ENCODE measurements around the gene TMEM253. TPM values are rescaled to one million over a fixed set of nuclear protein-coding genes. Genes with fewer than 3 reads are reported as not detected.

TMEM253 gene
- total and polyA plus RNA-seq, 4 donors = 0.14 to 0.25 (median 0.19) TPM; not detected in 1

DNA sequence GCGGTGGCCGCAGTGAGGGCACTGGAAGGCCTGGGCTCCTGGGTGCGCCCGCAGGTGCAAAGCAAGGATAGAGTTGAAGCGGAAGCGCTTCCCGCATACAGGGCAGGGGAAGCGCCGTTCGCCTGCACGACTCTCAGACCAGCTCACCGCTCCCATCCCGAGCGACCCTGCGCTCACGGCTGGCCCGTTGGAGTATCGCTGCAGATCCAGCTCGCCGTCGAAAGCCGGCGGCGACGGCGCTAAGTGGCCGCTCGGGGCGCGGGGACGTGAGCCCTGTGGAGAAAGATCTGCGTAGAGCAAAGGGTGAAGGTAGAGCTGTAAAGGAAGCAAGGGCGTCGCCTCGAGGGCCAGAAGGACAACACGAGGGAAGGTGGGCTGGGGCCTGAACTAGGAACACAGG is 7.8 kb upstream of the TMEM253 start (continued):
- TF ChIP-seq, protein P1, sequence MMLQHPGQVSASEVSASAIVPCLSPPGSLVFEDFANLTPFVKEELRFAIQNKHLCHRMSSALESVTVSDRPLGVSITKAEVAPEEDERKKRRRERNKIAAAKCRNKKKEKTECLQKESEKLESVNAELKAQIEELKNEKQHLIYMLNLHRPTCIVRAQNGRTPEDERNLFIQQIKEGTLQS (IDR thresholded peaks at IDR 0.05) = no peak

DNA sequence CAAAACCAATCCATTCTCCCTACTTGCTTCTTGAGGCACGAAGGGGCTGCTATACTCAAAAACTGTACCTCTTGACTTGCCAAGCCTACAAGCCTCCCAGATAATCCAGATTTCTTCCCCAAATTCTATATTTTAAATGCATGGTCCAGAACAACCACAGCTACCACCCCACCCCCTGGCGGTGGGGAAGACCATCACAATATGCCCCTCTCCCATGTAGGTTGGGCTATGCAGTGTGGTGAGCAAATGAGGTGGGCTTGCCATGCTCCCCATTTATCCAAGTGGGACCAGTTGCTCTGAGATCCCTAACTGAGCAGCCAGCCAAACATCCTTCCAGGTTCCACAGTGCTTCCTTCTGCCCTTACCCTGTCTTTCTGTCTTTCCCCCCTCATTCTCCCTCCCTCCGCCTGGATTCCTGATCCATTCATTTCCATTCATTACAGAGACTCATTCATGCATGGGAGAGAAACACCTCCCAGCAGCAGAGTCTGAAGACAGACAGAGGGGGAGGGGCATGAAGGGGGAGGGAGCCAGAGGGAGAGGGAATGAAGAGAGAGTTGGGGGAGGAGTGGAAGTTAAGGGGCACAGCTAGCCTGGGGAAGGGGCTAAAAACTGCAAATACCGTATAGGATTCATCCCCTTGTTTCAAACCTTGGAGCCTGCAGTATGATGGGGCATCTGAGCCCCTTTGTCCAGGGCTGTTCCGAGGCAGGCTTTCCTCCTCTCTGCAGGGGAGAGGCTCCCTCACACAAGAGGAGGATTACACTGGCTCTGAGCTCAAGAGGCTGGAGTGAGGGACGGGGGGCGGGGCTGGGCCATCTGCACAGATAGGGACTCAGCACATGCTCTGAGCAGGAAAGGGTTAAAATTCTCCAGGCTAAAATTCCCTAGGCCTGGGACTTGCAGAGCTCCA is 6.8 kb upstream of the TMEM253 start:
- Histone ChIP-seq H3K27me3 (ENCODE audit: control insufficient read depth in 4 of 4, insufficient read depth in 4 of 4, low read length in 3 of 4) (no peaks in the 10 kb centered on the region), H3K9me3 (ENCODE audit: control insufficient read depth in 4 of 4, low read length in 3 of 4) (no peaks in the 10 kb centered on the region), H3K9ac (ENCODE audit: low read depth in 1 of 2, low read length in 2 of 2) (no peak overlapping the region), H3K4me1 (ENCODE audit: control insufficient read depth in 4 of 4, insufficient read depth in 4 of 4, low read length in 3 of 4) (peaks cover 0 to 12% (median 4%) of the 10 kb centered on the region in 4 donors), H3K27ac (ENCODE audit: low read depth in 1 of 2, low read length in 2 of 2) (no peak overlapping the region), H3K36me3 (ENCODE audit: control insufficient read depth in 4 of 4, insufficient read depth in 3 of 4, low read depth in 1 of 4, low read length in 3 of 4) (peaks cover 5 to 12% (median 9%) of the 10 kb centered on the region in 4 donors), H3K4me3 (ENCODE audit: low read depth in 1 of 3, low read length in 3 of 3) (no peak overlapping the region)
- WGBS = 79% methylated on average over 7 of the region's 7 CpGs
- no peak for TF ChIP-seq SP1 (IDR thresholded peaks at IDR 0.05)
- no peak for TF ChIP-seq NR2F2 (IDR thresholded peaks at IDR 0.05)
- no peak for TF ChIP-seq RAD21 (IDR thresholded peaks at IDR 0.05)
- no peak for TF ChIP-seq HNF4G (IDR thresholded peaks at IDR 0.05)
- TF ChIP-seq JUND (IDR thresholded peaks at IDR 0.05) = no peak
- TF ChIP-seq, protein P2, sequence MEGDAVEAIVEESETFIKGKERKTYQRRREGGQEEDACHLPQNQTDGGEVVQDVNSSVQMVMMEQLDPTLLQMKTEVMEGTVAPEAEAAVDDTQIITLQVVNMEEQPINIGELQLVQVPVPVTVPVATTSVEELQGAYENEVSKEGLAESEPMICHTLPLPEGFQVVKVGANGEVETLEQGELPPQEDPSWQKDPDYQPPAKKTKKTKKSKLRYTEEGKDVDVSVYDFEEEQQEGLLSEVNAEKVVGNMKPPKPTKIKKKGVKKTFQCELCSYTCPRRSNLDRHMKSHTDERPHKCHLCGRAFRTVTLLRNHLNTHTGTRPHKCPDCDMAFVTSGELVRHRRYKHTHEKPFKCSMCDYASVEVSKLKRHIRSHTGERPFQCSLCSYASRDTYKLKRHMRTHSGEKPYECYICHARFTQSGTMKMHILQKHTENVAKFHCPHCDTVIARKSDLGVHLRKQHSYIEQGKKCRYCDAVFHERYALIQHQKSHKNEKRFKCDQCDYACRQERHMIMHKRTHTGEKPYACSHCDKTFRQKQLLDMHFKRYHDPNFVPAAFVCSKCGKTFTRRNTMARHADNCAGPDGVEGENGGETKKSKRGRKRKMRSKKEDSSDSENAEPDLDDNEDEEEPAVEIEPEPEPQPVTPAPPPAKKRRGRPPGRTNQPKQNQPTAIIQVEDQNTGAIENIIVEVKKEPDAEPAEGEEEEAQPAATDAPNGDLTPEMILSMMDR (IDR thresholded peaks at IDR 0.05; ENCODE audit: low read depth, low read length, missing input control) = no peak
- TF ChIP-seq FOXA1 (IDR thresholded peaks at IDR 0.05) = no peak
- no peak for TF ChIP-seq GABPA (IDR thresholded peaks at IDR 0.05 in 1 of 2, conservative IDR thresholded peaks at IDR 0.05 in 1 of 2)
- TF ChIP-seq, protein P3, sequence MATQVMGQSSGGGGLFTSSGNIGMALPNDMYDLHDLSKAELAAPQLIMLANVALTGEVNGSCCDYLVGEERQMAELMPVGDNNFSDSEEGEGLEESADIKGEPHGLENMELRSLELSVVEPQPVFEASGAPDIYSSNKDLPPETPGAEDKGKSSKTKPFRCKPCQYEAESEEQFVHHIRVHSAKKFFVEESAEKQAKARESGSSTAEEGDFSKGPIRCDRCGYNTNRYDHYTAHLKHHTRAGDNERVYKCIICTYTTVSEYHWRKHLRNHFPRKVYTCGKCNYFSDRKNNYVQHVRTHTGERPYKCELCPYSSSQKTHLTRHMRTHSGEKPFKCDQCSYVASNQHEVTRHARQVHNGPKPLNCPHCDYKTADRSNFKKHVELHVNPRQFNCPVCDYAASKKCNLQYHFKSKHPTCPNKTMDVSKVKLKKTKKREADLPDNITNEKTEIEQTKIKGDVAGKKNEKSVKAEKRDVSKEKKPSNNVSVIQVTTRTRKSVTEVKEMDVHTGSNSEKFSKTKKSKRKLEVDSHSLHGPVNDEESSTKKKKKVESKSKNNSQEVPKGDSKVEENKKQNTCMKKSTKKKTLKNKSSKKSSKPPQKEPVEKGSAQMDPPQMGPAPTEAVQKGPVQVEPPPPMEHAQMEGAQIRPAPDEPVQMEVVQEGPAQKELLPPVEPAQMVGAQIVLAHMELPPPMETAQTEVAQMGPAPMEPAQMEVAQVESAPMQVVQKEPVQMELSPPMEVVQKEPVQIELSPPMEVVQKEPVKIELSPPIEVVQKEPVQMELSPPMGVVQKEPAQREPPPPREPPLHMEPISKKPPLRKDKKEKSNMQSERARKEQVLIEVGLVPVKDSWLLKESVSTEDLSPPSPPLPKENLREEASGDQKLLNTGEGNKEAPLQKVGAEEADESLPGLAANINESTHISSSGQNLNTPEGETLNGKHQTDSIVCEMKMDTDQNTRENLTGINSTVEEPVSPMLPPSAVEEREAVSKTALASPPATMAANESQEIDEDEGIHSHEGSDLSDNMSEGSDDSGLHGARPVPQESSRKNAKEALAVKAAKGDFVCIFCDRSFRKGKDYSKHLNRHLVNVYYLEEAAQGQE (IDR thresholded peaks at IDR 0.05) = no peak
- TF ChIP-seq HNF4A (conservative IDR thresholded peaks at IDR 0.05) = no peak
- TF ChIP-seq TAF1 (conservative IDR thresholded peaks at IDR 0.05) = no peak
- no peak for TF ChIP-seq EGR1 (IDR thresholded peaks at IDR 0.05; ENCODE audit: low read depth in 2 of 2)
- TF ChIP-seq FOXA2 (IDR thresholded peaks at IDR 0.05) = no peak
- no peak for TF ChIP-seq YY1 (IDR thresholded peaks at IDR 0.05)
- TF ChIP-seq, protein P1 (IDR thresholded peaks at IDR 0.05) = no peak
- TF ChIP-seq, protein P4, sequence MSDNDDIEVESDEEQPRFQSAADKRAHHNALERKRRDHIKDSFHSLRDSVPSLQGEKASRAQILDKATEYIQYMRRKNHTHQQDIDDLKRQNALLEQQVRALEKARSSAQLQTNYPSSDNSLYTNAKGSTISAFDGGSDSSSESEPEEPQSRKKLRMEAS (IDR thresholded peaks at IDR 0.05) = no peak
- no peak for TF ChIP-seq RXRA (IDR thresholded peaks at IDR 0.05)
- TF ChIP-seq, protein P5, sequence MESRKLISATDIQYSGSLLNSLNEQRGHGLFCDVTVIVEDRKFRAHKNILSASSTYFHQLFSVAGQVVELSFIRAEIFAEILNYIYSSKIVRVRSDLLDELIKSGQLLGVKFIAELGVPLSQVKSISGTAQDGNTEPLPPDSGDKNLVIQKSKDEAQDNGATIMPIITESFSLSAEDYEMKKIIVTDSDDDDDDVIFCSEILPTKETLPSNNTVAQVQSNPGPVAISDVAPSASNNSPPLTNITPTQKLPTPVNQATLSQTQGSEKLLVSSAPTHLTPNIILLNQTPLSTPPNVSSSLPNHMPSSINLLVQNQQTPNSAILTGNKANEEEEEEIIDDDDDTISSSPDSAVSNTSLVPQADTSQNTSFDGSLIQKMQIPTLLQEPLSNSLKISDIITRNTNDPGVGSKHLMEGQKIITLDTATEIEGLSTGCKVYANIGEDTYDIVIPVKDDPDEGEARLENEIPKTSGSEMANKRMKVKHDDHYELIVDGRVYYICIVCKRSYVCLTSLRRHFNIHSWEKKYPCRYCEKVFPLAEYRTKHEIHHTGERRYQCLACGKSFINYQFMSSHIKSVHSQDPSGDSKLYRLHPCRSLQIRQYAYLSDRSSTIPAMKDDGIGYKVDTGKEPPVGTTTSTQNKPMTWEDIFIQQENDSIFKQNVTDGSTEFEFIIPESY (IDR thresholded peaks at IDR 0.05) = no peak
- DNase-seq (ENCODE audit: low spot score) = no peak

Measured in liver (tissue), 9 donors.